Neural progenitor cell (in vitro differentiated cells): ENCODE measurements around the gene DCP1B.

ENCODE experiments used
- EZH2 ChIP-seq: fragments of 200-600 bp; sonication (generic); IDR thresholded peaks from 2 replicates; pipeline ENCODE4 v1.6.1; 2017; ENCODE audit warnings: antibody characterized with exemption, mild to moderate bottlenecking, moderate library complexity
- EZH2phosphoT487 ChIP-seq: fragments of 200-600 bp; sonication (generic); IDR thresholded peaks from 2 replicates; pipeline ENCODE4 v1.6.1; 2017; ENCODE audit warnings: antibody characterized with exemption
- TF ChIP-seq, protein P1 (sequence below): fragments of 200-600 bp; sonication (generic); IDR thresholded peaks from 2 replicates; pipeline ENCODE4 v1.5.1; 2017; ENCODE audit warnings: antibody characterized with exemption, mild to moderate bottlenecking

DNA sequence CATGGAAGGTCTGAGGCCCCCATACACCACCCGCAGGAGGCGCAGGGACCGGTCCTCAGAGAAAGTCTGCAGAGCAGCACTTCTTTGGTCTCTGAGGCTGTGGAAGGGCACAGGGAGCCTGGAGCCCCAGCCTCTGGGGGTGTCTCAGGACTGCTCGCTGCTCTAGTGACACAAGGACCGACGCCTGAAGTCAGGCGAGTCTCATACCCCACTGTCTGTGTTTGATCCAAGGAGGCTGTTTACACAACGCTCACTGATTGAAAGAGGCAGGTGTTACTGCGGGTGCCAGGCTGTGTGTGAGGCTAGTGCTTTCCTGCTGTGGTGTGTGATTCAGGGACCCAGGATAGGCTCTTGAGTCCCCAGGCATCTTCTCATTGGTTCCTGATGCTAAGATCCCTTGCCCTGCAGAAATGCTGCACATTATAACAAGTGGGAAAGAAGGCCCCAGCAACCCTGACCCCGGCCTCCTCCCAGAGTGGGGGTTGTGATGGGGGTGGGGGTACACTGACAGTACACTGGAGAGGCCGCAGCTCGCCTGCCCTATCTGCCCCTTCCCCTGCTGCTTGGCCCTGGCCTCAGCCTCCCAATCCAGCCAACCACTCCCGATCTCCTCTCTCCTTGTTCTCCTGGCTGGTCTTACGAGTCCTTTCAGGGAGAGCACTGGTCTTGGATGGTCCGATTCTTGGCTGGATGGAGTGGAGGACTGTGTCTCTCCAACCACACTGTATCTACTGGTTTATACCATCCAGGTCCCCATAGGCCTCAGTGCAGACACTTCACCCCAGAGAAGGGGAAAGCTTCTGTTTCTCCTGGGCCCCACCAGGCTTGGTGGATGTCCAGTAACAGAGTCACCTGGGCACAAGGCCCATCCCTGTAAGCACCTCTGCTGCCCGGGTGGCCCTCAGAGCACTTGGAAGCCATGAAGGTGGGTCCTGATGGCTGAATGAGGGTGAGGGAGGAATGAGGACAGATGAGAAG lies 92.4 kb downstream of the DCP1B start:
- TF ChIP-seq, protein P1, sequence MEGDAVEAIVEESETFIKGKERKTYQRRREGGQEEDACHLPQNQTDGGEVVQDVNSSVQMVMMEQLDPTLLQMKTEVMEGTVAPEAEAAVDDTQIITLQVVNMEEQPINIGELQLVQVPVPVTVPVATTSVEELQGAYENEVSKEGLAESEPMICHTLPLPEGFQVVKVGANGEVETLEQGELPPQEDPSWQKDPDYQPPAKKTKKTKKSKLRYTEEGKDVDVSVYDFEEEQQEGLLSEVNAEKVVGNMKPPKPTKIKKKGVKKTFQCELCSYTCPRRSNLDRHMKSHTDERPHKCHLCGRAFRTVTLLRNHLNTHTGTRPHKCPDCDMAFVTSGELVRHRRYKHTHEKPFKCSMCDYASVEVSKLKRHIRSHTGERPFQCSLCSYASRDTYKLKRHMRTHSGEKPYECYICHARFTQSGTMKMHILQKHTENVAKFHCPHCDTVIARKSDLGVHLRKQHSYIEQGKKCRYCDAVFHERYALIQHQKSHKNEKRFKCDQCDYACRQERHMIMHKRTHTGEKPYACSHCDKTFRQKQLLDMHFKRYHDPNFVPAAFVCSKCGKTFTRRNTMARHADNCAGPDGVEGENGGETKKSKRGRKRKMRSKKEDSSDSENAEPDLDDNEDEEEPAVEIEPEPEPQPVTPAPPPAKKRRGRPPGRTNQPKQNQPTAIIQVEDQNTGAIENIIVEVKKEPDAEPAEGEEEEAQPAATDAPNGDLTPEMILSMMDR = no peak
- TF ChIP-seq EZH2 (no peak), EZH2phosphoT487 (no peak)
